Measurements from ENCODE around the gene CEP290. TPM values are rescaled to one million over a fixed set of nuclear protein-coding genes. Genes with fewer than 3 reads are reported as not detected.

CEP290 gene
- total and polyA plus RNA-seq, 10 of the 15 experiments (the other 5 are each of a cell fraction or from before 2014, with no cell fraction given): 4.8 to 15.7 (median 10.7) TPM

DNA sequence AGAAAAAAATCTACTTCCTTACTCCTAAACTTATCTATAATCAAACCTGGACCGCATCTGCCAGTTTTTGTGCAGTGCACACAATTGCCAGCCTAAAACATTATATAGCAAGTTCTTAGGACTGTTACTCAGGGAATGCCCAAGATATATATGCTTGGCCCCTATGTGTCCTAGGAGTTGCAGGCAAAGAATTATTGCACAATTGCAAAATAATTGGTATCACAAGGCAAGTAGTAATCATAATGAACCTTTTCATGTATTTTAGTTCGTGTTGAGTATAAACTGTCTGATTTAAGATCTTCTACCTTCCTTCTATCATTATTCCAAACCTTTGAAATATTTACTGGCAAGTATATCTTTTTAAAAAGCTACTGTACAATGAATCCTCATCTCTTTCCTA lies 45.7 kb upstream of the CEP290 start:
- Histone ChIP-seq H4K20me1 (ENCODE audit: control insufficient read depth, insufficient read depth) (no peaks in the 10 kb centered on the region), H3K79me2 (ENCODE audit: control insufficient read depth, insufficient read depth, low read length) (no peaks in the 10 kb centered on the region), H3K4me2 (ENCODE audit: control insufficient read depth, insufficient read depth) (no peak overlapping the region), H3K9ac (ENCODE audit: control insufficient read depth, insufficient read depth, low read length) (no peak overlapping the region), H3K27ac (ENCODE audit: control insufficient read depth, insufficient read depth) (no peak overlapping the region), H3K27me3 (replicated peaks in 1 of 2; ENCODE audit: control insufficient read depth in 2 of 2, insufficient read depth in 2 of 2, low read length in 1 of 2) (no peaks in the 10 kb centered on the region), H3K4me1 (ENCODE audit: control insufficient read depth, insufficient read depth, low read length) (no peaks in the 10 kb centered on the region), H2AFZ (ENCODE audit: control insufficient read depth, low read depth, low read length) (no peak overlapping the region), H3K4me3 (no peak overlapping the region), H3K36me3 (ENCODE audit: control insufficient read depth in 2 of 2, insufficient read depth in 2 of 2, low read length in 1 of 2) (no peaks in the 10 kb centered on the region), H3K9me3 (replicated peaks; ENCODE audit: control insufficient read depth, insufficient read depth, low read length) (no peaks in the 10 kb centered on the region)
- ChIA-PET SMC1A (ENCODE audit: uncharacterized antibody, unreplicated experiment) (interaction anchor here (0.7 kb wide), 1 partner anchor 134 kb away, joined by 3 read pairs; no protein-coding TSS in a partner anchor), POLR2A (no interaction called here), CTCF (no interaction called here), RAD21 (ENCODE audit: unreplicated experiment) (no interaction called here)
- DNase-seq (ENCODE audit: low read depth, low spot score): no peak
- no peak for FAIRE-seq
- TF ChIP-seq HDAC2 (IDR thresholded peaks at IDR 0.05): no peak
- TF ChIP-seq BCL11A (IDR thresholded peaks at IDR 0.05; ENCODE audit: low read depth, low read length): no peak
- no peak for TF ChIP-seq STAT1 (conservative IDR thresholded peaks at IDR 0.05)
- TF ChIP-seq, protein P1, sequence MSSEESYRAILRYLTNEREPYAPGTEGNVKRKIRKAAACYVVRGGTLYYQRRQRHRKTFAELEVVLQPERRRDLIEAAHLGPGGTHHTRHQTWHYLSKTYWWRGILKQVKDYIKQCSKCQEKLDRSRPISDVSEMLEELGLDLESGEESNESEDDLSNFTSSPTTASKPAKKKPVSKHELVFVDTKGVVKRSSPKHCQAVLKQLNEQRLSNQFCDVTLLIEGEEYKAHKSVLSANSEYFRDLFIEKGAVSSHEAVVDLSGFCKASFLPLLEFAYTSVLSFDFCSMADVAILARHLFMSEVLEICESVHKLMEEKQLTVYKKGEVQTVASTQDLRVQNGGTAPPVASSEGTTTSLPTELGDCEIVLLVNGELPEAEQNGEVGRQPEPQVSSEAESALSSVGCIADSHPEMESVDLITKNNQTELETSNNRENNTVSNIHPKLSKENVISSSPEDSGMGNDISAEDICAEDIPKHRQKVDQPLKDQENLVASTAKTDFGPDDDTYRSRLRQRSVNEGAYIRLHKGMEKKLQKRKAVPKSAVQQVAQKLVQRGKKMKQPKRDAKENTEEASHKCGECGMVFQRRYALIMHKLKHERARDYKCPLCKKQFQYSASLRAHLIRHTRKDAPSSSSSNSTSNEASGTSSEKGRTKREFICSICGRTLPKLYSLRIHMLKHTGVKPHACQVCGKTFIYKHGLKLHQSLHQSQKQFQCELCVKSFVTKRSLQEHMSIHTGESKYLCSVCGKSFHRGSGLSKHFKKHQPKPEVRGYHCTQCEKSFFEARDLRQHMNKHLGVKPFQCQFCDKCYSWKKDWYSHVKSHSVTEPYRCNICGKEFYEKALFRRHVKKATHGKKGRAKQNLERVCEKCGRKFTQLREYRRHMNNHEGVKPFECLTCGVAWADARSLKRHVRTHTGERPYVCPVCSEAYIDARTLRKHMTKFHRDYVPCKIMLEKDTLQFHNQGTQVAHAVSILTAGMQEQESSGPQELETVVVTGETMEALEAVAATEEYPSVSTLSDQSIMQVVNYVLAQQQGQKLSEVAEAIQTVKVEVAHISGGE (CRISPR knock-in tag; IDR thresholded peaks at IDR 0.05): no peak
- TF ChIP-seq, protein P2, sequence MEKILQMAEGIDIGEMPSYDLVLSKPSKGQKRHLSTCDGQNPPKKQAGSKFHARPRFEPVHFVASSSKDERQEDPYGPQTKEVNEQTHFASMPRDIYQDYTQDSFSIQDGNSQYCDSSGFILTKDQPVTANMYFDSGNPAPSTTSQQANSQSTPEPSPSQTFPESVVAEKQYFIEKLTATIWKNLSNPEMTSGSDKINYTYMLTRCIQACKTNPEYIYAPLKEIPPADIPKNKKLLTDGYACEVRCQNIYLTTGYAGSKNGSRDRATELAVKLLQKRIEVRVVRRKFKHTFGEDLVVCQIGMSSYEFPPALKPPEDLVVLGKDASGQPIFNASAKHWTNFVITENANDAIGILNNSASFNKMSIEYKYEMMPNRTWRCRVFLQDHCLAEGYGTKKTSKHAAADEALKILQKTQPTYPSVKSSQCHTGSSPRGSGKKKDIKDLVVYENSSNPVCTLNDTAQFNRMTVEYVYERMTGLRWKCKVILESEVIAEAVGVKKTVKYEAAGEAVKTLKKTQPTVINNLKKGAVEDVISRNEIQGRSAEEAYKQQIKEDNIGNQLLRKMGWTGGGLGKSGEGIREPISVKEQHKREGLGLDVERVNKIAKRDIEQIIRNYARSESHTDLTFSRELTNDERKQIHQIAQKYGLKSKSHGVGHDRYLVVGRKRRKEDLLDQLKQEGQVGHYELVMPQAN (conservative IDR thresholded peaks at IDR 0.05): no peak
- no peak for TF ChIP-seq GATAD2B (conservative IDR thresholded peaks at IDR 0.05; ENCODE audit: low read depth)
- 95% methylated on average over 2 of the region's 2 CpGs for WGBS (ENCODE audit: insufficient coverage, insufficient replicate concordance, low lambda C conversion rate, missing lambda C conversion rate)
- no peak for ATAC-seq
- no TSS peak for BruUV-seq (replicated peaks)
- intact Hi-C loops (cut with micrococcal nuclease; ENCODE audit: unreplicated experiment) (no loop called here), in situ Hi-C loops (cut with MboI) (no loop called here)

Data from GM12878 (cell line).